HG03575 (cell line): ENCODE measurements around the gene TRPM7.
"Not testable (repeated sequence)": the region's sequence is repeated elsewhere in the genome, so short reads cannot be mapped to it uniquely, and the experiment has no call there.

Experiments used
- ATAC-seq: cut with Tn5 transposase; IDR thresholded peaks from one replicate; pipeline ENCODE4 v1.9.1; 2021; ENCODE audit not compliant: unreplicated experiment, insufficient number of reproducible peaks, low FRiP score; ENCODE audit errors: extremely low read depth

Gene TRPM7, protein sequence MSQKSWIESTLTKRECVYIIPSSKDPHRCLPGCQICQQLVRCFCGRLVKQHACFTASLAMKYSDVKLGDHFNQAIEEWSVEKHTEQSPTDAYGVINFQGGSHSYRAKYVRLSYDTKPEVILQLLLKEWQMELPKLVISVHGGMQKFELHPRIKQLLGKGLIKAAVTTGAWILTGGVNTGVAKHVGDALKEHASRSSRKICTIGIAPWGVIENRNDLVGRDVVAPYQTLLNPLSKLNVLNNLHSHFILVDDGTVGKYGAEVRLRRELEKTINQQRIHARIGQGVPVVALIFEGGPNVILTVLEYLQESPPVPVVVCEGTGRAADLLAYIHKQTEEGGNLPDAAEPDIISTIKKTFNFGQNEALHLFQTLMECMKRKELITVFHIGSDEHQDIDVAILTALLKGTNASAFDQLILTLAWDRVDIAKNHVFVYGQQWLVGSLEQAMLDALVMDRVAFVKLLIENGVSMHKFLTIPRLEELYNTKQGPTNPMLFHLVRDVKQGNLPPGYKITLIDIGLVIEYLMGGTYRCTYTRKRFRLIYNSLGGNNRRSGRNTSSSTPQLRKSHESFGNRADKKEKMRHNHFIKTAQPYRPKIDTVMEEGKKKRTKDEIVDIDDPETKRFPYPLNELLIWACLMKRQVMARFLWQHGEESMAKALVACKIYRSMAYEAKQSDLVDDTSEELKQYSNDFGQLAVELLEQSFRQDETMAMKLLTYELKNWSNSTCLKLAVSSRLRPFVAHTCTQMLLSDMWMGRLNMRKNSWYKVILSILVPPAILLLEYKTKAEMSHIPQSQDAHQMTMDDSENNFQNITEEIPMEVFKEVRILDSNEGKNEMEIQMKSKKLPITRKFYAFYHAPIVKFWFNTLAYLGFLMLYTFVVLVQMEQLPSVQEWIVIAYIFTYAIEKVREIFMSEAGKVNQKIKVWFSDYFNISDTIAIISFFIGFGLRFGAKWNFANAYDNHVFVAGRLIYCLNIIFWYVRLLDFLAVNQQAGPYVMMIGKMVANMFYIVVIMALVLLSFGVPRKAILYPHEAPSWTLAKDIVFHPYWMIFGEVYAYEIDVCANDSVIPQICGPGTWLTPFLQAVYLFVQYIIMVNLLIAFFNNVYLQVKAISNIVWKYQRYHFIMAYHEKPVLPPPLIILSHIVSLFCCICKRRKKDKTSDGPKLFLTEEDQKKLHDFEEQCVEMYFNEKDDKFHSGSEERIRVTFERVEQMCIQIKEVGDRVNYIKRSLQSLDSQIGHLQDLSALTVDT (N-terminal part only)

DNA sequence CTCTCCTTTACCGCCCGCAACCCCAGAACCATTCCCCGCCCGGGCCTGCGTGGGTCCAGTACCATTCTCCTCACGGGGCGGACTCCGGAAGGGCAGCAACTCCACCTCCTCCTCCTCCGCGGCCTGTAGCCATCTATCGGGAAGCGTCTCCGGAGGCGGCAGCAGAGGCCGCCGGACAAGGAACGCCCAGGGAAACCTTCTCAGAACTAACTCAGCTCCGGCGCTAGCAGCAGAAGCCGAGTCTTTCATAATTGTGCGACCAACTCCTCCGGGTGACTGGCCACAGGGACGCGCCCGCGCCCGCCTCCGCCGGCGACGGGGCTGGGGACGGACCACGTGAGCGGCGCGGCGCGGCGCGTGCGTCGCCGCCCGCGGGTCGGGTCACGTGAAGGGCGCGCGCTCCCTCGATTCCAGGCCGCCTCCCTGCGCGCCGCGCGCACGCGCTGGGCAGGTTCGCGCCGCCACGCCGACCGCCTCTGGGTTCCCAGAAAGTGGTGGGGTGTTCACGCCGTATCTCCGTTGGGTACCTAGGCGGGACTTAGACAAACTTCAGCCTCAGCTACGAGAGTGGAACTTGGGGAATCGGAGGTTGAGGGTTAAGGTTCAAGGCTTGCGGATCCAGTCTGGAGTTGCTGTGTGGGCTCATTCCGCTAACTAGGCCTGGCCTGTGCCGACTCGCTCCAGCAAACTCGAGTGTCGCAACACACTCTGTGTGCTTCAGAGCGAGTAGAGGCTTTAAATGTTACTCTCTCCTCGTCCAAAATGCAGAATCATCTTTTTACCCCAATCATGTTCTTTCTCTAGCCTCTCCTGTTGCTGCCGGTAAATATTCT lies at the start of gene TRPM7:
TRPM7 (minus strand) TSS at position 329 of the 833 bp plus-strand sequence; CDS start at position 65, 264 bp downstream.
- ATAC-seq, result no peak

GRCh38 chr15:50735156-50735555 lies 48.6 kb upstream of the TRPM7 start:
- no peak for ATAC-seq

DNA sequence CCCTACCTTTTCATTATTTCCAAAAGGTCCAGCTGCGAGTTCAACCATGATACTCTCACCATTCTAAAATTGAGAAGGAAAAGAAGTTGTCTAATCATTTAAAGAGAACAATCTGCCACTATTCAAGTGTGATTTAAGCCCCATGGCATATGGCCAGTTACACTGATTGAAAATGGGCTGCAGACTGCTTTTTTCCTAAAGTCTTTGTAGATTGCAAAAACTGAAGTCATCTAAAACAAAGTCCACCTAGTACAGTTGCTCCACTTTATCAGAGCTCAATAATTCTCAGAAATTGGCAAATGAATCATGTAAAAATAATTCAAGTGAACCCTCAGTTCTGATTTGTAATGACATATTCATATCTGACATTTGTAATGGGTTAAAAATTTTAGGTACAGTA lies 39.7 kb upstream of the TRPM7 start:
- no peak for ATAC-seq

- no peak for ATAC-seq
These were observed 32.1 kb upstream of the TRPM7 start for GRCh38 chr15:50718700-50719125.

DNA sequence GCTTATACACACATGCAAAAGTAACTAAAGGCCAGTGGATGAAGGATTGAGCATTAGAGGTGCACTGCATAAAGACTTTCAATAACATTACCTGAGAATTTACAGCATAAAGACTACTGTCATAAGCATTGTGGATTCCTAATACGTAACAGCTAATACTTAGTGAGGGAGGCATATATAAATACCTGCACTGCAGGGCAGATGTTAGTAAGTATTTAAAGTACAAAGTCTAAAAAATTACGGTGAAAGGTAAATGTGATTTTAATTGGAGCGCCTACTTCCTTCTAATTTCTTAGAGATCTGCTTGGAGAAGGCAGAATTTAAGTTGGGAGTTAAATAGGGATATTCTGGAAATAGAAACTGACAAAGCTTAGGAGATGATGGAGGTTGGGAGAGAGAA lies 25.4 kb upstream of the TRPM7 start:
- no peak for ATAC-seq

DNA sequence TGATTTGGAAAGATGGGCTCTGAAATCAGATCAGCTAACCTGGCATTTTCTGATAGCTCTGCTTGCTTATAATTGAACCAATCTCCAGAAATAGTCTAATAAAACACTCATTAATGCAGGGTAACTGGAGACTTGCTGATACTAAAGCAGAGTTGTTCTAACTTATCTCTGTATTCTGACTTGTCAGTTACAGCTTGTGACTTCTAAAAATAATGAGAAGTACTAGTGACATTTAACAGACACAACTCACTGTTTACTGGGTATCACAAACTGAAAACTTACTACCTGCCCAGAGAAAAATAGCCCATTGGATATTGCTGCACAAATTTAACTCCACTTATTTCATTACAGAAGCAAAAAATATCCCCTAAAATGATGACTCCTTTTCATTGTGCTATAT lies 24.0 kb upstream of the TRPM7 start:
- ATAC-seq, result no peak

GRCh38 chr15:50707878-50708427 lies 21.4 kb upstream of the TRPM7 start:
- ATAC-seq, result no peak

DNA sequence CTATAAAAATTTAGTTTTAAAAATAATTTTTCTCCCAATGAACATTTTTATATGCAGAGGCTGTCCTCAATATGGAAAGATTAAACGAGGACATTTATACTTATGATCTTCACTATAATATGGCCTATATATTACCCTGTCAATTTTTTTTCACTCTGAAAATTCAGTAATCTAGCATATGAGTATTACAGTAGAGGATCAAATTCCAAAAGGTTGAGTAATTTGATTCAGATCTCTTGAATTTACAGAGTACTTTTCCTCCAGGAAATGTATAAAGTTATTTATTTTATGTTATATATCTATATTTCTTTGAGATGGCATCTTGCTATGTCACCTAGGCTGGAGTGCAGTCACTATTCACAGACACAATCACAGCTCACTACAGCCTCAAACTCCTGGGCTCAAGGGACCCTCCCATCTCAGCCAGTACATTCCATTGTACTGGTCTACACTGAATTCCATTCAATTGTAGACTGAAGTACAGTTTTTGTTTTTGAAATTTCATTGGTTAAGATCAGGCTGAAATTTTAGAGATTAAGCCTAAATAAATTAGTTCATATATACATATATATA lies 16.3 kb upstream of the TRPM7 start:
- no peak for ATAC-seq

DNA sequence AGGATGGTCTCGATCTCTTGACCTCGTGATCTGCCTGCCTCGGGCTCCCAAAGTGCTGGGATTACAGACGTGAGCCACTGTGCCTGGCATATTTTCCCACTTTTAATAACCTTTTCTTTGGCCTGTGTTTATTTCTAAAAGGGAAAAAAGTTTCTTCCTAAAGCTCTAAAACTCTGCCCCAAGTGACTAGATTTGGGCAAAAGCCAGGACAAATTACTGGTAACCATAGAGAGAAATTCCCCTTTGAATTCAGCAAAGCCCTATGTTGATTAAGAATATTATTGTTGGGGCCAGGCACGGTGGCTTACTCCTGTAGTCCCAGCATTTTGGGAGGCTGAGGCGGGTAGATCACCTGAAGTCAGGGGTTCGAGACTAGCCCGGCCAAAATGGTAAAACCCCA lies 11.5 kb upstream of the TRPM7 start:
- no peak for ATAC-seq

DNA sequence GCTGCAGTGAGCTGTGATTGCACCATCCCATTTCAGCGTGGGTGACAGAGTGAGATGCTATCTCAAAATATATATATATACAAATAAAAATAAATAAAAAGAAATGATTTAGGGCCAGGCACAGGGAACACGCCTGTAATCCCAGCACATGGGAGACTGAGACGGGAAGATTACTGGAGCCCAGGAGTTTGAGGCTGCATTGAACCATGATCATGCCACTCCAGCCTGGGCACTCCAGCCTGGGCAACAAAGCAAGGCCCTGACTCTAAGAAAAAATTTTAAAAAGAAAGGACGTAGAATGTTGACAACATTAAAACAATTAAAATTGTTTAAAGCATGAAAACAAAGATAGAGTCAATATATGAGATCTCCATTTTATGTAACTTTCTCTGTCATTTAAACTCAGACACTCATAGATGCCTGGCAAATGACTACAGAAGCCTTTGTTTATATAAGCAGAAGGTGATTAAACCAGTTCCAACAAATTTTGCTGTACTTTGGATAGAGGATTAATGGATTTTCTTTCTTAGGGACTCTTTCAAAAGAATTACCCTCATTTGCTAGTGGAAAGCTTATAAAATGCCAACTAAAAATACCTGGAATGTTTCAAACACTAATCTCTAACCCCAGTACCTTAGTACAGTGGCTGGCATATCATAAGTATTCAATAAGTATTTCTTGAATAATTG lies 10.7 kb upstream of the TRPM7 start:
- ATAC-seq, result no peak

- ATAC-seq, result not testable (repeated sequence)
These were observed 8.1 kb upstream of the TRPM7 start for GRCh38 chr15:50694634-50695165.

DNA sequence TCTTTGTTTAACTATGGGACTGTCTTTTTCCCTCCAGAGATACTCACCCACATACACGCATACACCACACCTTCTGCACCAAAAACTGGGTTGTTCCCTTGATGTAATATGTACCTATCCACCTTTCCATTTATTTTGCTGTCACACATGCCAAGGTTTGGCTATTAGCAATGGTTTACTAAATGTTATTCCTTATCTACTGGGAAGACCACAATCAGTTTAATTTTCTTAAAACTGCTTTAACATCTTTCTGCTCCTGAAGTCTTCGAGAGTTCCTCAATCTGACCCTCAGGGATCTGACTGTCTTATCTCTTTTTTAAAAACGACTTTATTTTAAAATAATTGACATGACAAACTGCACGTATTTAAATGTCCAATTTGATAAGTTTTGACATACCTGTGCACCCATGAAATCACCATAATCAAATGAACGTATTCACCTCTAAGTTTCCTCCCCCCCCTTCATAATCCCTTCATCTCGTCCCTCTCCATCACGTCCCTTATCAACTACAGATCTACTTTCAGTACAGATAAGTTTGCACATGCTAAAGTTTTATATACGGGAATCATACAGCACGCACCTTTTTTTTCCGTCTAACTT lies 805 bp upstream of the TRPM7 start:
- ATAC-seq, result no peak

DNA sequence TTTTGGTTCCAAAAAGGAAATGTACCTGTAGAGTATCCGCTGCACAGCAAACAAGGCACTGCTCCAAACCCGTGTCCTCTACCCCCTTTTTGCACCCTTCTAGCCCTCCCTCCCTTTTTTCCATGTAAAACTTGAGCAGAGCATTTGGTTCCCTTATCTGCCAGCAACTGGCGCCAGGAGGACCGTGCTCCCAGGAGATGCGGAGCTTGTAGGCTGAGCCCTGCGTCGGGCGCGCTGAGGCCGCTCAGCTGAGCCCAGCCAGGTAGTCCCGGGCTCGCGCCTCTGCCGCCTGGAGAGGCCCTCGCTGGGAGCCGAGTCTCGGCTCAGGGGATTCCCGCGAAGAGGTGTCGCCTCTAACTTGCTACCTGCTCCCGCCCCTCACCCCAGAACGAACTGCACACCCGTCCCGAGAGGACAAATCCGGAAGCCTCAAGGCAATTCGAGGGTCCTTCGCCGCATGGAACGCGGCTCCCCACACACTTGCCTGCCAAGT lies 575 bp downstream of the TRPM7 start:
- no peak for ATAC-seq

- no peak for ATAC-seq
These were observed 1.2 kb downstream of the TRPM7 start for GRCh38 chr15:50685191-50685975.

GRCh38 chr15:50681467-50681866 lies 5.1 kb downstream of the TRPM7 start:
- ATAC-seq, result no peak
